Stimulated activated CD8-positive, alpha-beta memory T cell treated with anti-CD3 and anti-CD28 coated beads, Interleukin-7, amount 100 ng/mL, for 24 hours (primary cell): ENCODE results near the gene NELFB.
"Not testable (repeated sequence)": the region's sequence is repeated elsewhere in the genome, so short reads cannot be mapped to it uniquely, and the experiment has no call there.

ENCODE experiments used
- DNase-seq: peaks from one replicate; pipeline ENCODE4 v3.0.0-alpha.2; 2020; ENCODE audit warnings: low read depth

NELFB gene

DNA sequence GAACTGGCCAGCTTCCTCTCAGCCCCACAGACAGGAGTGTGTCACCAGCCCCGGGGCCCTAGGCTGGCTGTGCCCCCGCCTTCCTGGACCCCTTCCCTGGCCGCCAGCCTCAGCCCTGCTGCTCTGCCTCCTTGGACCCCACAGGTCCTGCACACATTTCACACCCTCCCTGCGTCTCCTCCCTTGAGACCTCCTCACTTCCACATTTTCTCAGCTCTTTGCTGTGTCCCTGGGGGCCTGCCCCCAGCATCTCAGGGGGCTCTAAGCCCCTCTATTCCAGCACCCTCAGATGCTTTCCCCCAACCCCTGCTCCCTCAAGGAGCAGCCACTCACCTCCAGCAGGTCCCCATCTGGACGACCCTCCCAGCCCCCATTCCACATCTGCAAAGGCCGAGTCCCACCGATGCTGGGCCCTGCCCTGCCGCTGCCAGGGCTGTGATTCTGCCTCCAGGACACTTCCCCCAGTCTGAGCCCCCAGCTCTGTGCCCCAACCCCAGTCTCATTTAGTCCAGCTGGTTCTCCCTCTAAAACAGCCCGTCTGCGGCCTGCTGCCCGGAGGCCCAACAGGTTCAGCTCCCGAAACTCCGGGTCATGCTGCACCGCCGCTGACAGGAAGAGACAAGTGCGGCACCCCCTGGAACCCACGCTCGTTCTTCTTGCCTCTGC is 20.2 kb upstream of the NELFB start:
- no peak for DNase-seq

DNA sequence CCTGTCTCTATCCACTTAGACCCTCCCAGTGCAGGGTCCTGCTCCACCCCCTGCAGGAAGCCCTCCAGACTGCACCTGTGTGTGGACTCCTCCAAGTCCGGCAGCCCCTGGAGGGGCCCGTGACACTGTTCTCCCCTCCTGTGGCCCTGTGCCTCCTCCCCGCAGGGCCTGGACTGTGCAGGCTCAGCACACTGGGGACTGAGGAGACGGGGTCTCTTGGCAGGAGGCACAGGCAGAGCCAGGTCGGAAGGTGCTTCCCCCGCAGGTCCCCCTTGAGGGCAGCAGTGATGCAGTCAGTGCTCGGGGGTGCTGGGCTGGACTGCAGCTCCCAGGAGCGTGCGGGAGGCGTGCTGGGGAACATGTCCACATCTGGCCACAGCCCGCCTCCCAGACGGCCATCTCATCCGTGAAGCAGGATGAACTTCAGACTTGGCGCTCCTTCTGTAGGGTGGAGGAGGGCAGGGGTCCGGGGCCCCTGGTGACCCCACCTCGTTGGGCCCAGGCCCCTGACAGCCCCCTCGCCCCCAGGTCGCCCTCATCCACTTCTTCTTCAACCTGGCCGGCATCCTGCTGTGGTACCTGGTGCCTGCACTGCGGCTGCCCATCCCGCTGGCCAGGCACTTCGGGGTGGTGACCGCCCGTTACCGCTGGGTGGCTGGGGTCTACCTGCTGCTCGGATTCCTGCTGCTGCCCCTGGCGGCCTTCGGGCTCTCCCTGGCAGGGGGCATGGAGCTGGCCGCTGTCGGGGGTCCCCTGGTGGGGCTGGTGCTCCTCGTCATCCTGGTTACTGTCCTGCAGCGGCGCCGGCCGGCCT is 19.5 kb upstream of the NELFB start:
- no peak for DNase-seq

DNA sequence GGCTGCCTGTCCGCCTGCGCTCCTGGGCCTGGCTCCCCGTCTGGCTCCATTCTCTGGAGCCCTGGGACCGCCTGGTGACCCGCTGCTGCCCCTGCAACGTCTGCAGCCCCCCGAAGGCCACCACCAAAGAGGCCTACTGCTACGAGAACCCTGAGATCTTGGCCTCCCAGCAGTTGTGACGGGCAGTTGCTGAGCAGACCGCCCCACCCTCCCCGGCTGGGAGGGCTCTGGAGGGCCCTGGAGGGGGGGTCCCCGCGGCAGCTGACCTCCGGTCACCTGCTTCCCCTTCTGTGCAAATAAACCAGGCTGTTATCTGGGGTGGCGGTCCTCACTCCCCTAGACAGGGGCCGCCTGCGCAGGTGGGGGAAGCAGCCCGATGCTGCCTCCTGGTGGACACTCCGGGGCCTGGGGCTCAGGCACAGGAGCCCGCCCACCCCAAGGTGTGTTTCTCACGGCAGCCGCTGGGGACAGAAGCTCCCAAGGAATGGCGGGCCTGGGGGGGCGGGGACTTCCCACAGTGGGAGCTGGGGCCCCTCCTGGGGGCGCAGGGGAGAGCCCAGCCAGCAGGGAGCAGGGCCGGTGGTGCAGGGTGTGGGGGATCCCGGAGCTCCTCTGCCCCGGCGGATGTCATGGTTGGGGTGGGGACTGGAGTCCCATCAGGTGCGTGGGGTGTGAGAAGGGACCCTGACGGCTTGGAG is 18.7 kb upstream of the NELFB start:
- DNase-seq: peak; percentile 80

DNA sequence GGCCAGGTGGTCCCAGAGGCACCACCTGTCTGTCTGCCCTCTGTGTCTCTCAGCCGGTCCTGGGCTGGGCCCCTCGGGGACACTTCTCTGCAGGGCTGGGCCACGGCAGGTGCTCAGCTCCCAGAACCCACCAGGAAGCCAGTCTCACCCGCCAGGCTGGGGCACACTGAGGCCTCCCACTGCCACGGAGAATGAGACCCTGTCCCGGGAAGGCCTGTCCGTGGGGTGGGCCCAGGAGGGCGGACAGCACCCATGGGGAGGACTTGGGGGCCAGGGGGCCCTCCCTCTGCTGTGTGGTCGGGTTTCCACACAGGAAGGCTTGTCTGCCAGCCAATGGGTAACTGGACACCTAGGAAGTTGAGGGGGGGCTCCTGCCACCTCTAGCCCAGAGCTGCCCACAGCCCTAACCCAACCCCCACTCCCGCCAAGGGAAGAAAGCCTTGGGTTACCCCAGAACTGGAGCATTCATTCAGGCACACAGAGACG is 18.1 kb upstream of the NELFB start:
- no peak for DNase-seq

GRCh38 chr9:137237759-137238726 is 17.1 kb upstream of the NELFB start:
- DNase-seq: no peak

DNA sequence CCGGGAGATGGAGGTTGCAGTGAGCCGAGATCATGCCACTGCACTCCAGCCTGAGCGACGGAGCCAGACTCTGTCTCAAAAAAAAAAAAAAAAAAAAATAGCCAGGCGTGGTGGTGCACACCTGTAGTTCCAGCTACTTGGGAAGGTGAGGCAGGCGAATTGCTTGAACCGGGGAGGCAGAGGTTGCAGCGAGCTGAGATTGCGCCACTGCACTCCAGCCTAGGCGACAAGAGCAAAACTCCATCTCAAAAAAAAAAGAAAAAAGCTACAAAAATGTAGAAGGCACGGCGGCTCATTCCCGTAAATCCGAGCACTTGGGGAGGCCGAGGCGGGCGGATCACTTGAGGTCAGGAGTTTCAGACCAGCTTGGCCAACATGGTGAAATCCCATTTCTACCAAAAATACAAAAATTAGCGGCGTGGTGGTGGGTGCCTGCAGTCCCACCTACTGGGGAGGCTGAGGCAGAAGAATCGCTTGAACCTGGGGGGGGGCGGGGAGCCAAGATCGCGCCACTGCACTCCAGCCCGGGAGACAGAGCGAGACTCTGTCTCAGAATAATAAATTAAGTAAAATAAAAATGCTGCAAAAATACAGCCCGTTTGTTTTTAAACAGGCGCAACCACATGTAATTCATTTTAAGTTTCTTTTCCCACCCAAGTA is 15.5 kb upstream of the NELFB start:
- not testable (repeated sequence) for DNase-seq

- DNase-seq: peak; percentile 33
Measured at GRCh38 chr9:137240318-137240840, 14.7 kb upstream of the NELFB start.

GRCh38 chr9:137240841-137241489 is 14.2 kb upstream of the NELFB start, which contains the start of gene TUBB4B:
TUBB4B (plus strand) TSS chr9:137241287; CDS start chr9:137241361, 74 bp downstream.
- peak; percentile 88 for DNase-seq

DNA sequence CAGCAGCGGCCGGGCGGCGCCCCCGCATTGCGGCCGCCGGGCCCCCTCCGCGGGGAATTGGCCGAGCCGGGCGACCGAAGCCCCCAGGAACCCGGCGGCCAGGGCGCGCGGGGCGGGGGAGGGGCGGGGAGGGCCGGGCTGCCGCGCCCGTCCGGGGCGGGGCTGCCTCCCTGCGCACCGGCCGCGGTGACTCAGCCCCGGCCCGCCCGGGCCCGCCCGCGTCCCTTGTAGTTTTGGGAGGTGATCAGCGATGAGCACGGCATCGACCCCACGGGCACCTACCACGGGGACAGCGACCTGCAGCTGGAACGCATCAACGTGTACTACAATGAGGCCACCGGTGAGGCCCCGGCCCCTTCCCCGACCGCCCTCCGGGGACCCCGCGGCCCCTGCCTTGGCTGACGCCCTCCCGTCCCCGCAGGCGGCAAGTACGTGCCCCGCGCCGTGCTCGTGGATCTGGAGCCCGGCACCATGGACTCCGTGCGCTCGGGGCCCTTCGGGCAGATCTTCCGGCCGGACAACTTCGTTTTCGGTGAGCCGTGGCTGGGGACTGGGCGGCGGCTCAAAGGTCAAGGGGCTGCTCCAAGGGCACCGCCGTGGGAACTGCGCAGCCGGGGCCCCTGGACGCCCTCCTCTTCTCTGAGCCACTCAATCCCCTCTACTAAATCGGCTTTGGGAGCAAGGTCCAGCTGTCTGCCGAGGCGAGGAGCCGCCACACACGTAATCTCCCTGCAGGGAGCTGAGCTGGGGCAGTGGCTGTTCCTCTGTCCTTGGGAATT is 13.4 kb upstream of the NELFB start:
- peak; percentile 37 for DNase-seq

GRCh38 chr9:137242269-137243203 is 12.6 kb upstream of the NELFB start:
- DNase-seq: no peak

DNA sequence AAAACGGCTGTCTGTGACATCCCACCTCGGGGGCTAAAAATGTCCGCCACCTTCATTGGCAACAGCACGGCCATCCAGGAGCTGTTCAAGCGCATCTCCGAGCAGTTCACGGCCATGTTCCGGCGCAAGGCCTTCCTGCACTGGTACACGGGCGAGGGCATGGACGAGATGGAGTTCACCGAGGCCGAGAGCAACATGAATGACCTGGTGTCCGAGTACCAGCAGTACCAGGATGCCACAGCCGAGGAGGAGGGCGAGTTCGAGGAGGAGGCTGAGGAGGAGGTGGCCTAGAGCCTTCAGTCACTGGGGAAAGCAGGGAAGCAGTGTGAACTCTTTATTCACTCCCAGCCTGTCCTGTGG is 11.9 kb upstream of the NELFB start:
- DNase-seq: not testable (repeated sequence)

GRCh38 chr9:137243626-137244485 is 11.3 kb upstream of the NELFB start:
- no peak for DNase-seq

- DNase-seq: no peak
Measured at GRCh38 chr9:137244486-137245449, 10.4 kb upstream of the NELFB start.

DNA sequence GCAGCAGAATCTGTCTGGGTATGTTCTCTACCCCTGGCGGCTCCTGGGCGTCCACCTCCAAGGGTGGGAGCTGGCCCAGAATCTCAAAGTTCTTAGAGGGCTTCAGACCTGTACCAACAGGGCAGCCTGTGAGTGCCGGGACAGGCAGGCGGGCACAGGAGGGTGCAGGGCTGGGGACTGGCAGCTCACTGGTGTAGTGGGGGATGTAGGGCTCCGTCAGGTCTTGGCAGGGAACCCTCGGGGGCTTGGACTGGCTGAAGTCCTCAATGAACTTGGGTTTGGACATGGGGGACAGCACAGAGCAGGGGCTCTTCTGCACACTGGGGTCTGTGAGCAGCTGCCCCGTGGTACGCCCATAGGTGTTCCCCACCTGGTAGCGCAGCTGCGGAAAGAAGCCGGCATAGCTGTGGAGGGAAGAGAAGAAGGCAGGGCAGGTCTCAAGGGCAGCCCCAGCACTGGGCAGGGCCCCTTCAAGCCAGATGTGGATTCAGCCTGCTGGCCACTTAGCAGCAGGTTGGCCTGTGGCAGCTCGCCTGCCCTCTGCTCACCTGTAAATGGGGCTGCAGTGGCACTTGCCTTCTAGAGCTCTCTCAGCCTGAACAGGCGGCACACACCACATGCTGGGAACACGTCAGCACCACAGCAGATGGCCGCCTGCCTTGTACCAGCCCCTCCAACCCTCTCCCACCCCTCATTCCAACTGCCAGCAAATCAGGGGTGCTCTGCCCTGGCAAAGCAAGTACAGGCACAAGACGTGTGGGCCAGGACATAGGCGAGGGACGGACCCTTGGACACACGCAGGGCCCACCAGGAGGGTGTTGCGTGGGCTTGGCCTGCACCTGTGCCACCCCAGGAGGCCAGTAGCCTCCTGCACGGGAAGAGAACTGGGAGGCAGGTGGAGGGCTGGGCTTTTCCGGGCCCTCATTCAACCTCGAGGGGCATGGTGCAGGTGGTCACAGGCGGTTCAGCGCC is 9.4 kb upstream of the NELFB start:
- DNase-seq: no peak
